HepG2 (cell line): Measurements from ENCODE around the gene UNC50. TPM values are rescaled to one million over a fixed set of nuclear protein-coding genes. Genes with fewer than 3 reads are reported as not detected.

Experiments
- ARNT ChIP-seq: fragments of 450-650 bp; IDR thresholded peaks from 2 replicates; pipeline ENCODE4 v1.6.1; 2017
- BCL6 ChIP-seq: IDR thresholded peaks from 2 replicates; pipeline ENCODE4 v1.6.1; 2016; ENCODE audit warnings: missing genetic modification reagents, missing compliant biosample characterization
- CENPT ChIP-seq: sonication (generic); formaldehyde crosslinking; IDR thresholded peaks from 2 replicates; pipeline ENCODE4 v1.8.0; 2022; ENCODE audit warnings: low read depth, mild to moderate bottlenecking, moderate library complexity, missing genetic modification reagents
- E2F2 ChIP-seq: sonication (generic); formaldehyde crosslinking; IDR thresholded peaks from 2 replicates; pipeline ENCODE4 v1.4.0; 2020; ENCODE audit warnings: missing genetic modification reagents, borderline replicate concordance
- GRHL1 ChIP-seq: sonication (generic); formaldehyde crosslinking; conservative IDR thresholded peaks from 2 replicates; pipeline ENCODE4 v1.8.0; 2022; ENCODE audit warnings: missing genetic modification reagents
- GTF3A ChIP-seq: sonication (generic); formaldehyde crosslinking; conservative IDR thresholded peaks from 2 replicates; pipeline ENCODE4 v1.4.0; 2020; ENCODE audit warnings: mild to moderate bottlenecking, missing genetic modification reagents
- HMG20A ChIP-seq: IDR thresholded peaks from 2 replicates; pipeline ENCODE4 v1.6.1; 2016; ENCODE audit warnings: borderline replicate concordance
- MIER3 ChIP-seq: IDR thresholded peaks from 2 replicates; pipeline ENCODE4 v1.6.1; 2016; ENCODE audit warnings: missing compliant biosample characterization, borderline replicate concordance
- MTA1 ChIP-seq: sonication (generic); formaldehyde crosslinking; IDR thresholded peaks from 2 replicates; pipeline ENCODE4 v1.4.0; 2020; ENCODE audit warnings: missing genetic modification reagents, mild to moderate bottlenecking, borderline replicate concordance
- MTERF4 ChIP-seq: sonication (generic); formaldehyde crosslinking; IDR thresholded peaks from 2 replicates; pipeline ENCODE4 v1.8.0; 2023; ENCODE audit warnings: mild to moderate bottlenecking, missing genetic modification reagents
- NRL ChIP-seq: sonication (generic); formaldehyde crosslinking; IDR thresholded peaks from 2 replicates; pipeline ENCODE4 v1.5.0; 2020; ENCODE audit warnings: missing genetic modification reagents, mild to moderate bottlenecking, moderate library complexity, borderline replicate concordance
- PBX2 ChIP-seq: IDR thresholded peaks from 2 replicates; pipeline ENCODE4 v1.6.1; 2016; ENCODE audit warnings: control low read depth
- RAD21 ChIP-seq: fragments of 450-650 bp; formaldehyde crosslinking; IDR thresholded peaks from 2 replicates; pipeline ENCODE4 v1.5.0; 2020; ENCODE audit warnings: mild to moderate bottlenecking
- TAF1 ChIP-seq: sonication (generic); formaldehyde crosslinking; IDR thresholded peaks from 2 replicates; pipeline ENCODE4 v1.4.0; 2020; ENCODE audit warnings: missing genetic modification reagents
- ZHX1 ChIP-seq: sonication (generic); formaldehyde crosslinking; IDR thresholded peaks from 2 replicates; pipeline ENCODE4 v1.8.1; 2022; ENCODE audit warnings: low read depth, mild to moderate bottlenecking, missing genetic modification reagents
- ZMYM4 ChIP-seq: sonication (generic); formaldehyde crosslinking; IDR thresholded peaks from 2 replicates; pipeline ENCODE4 v1.8.1; 2023; ENCODE audit warnings: mild to moderate bottlenecking, missing genetic modification reagents
- ZNF510 ChIP-seq: sonication (generic); formaldehyde crosslinking; IDR thresholded peaks from 2 replicates; pipeline ENCODE4 v1.4.0; 2020; ENCODE audit warnings: low read depth, mild to moderate bottlenecking, missing genetic modification reagents
- ZNF615 ChIP-seq: sonication (generic); formaldehyde crosslinking; IDR thresholded peaks from 2 replicates; pipeline ENCODE4 v1.5.0; 2020; ENCODE audit warnings: mild to moderate bottlenecking, missing genetic modification reagents, borderline replicate concordance
- ZNF883 ChIP-seq: sonication (generic); formaldehyde crosslinking; IDR thresholded peaks from 2 replicates; pipeline ENCODE4 v1.5.1; 2020; ENCODE audit warnings: mild to moderate bottlenecking, missing genetic modification reagents; ENCODE audit errors: not compliant biosample characterization
- ZSCAN12 ChIP-seq: sonication (generic); formaldehyde crosslinking; IDR thresholded peaks from 2 replicates; pipeline ENCODE4 v1.9.0; 2021; ENCODE audit warnings: mild to moderate bottlenecking, missing genetic modification reagents
- polyA plus RNA-seq, 8 experiments: library from polyadenylated mRNA; depleted of rRNA in 3 of 8; stranded (reverse) in 7 of 8; unstranded in 1 of 8; fragments of >200 nt; fragmentation: Illumina TruSeq in 4 of 8; extraction: Trizol in 4 of 8; gene quantifications; 2 replicates each; pipeline versions ENCODE4 v1.2.1 to v1.2.3, GENCODE V29; 2011 to 2016; ENCODE audit warnings: low read depth in 4 of 8, missing spikeins in 1 of 8, mixed read lengths in 1 of 8; ENCODE audit not compliant: insufficient read depth in 1 of 8
- total RNA-seq, 5 experiments: library from RNA; depleted of rRNA; stranded (reverse); fragments of >200 nt; fragmentation: Illumina TruSeq; extraction: Trizol; gene quantifications; 2 replicates each; pipeline ENCODE4 v1.2.3, GENCODE V29; 2016; ENCODE audit warnings: low read depth in 1 of 5

Gene UNC50
- total and polyA plus RNA-seq, 2 of the 13 experiments (the other 11 are each of a cell fraction or from before 2014, with no cell fraction given), result 92.6 to 95.6 TPM

GRCh38 chr2:98608116-98608961, at the start of gene UNC50, which contains the start of gene COA5 (continued):
- TF ChIP-seq ZHX1 (CRISPR knock-in tag) (peak; percentile 86; the same call in 1 of the 2 replicates), ZNF510 (no peak), MTERF4 (CRISPR knock-in tag) (peak; percentile 98), ARNT (no peak), MTA1 (CRISPR knock-in tag) (peak; percentile 97; the same call in 1 of the 2 replicates), GRHL1 (no peak), ZNF883 (peak; percentile 98), MIER3 (no peak; the same call in 1 of the 2 replicates), ZSCAN12 (CRISPR knock-in tag) (peak; percentile 87; the same call in 1 of the 2 replicates), TAF1 (CRISPR knock-in tag) (peak; percentile 99), BCL6 (CRISPR knock-in tag) (peak; percentile 53; the same call in 1 of the 2 replicates), RAD21 (CRISPR knock-in tag) (peak; percentile 52), ZNF615 (peak; percentile 97), NRL (CRISPR knock-in tag) (peak; percentile 99), GTF3A (CRISPR knock-in tag) (peak; percentile 49; the same call in 1 of the 2 replicates), PBX2 (CRISPR knock-in tag) (no peak), E2F2 (no peak; the same call in 1 of the 2 replicates), CENPT (CRISPR knock-in tag) (peak; percentile 82; the same call in 1 of the 2 replicates), HMG20A (CRISPR knock-in tag) (no peak; the same call in 1 of the 2 replicates), ZMYM4 (peak; percentile 96)
